Endodermal cell (in vitro differentiated cells): ENCODE results near the gene DCAF11. TPM values are rescaled to one million over a fixed set of nuclear protein-coding genes. Genes with fewer than 3 reads are reported as not detected.

Experiments
- DNase-seq: peaks from one replicate; pipeline ENCODE4 v3.0.0-alpha.2; 2017
- H3K27ac ChIP-seq: 2 replicates; pipeline ENCODE4 v1.5.1; 2013; ENCODE audit warnings: mild to moderate bottlenecking, low read depth, low read length, moderate library complexity
- H3K27me3 ChIP-seq: 2 replicates; pipeline ENCODE4 v1.6.1; 2013; ENCODE audit warnings: mild to moderate bottlenecking, low read length, moderate library complexity; ENCODE audit not compliant: insufficient read depth, control insufficient read depth, poor library complexity, severe bottlenecking
- H3K36me3 ChIP-seq: 2 replicates; pipeline ENCODE4 v1.7.0; 2013; ENCODE audit warnings: mild to moderate bottlenecking, low read length, moderate library complexity; ENCODE audit not compliant: control insufficient read depth, insufficient read depth
- H3K4me1 ChIP-seq: one replicate; pipeline ENCODE4 v1.7.0; 2013; ENCODE audit warnings: low read length; ENCODE audit not compliant: control insufficient read depth, insufficient read depth
- H3K4me3 ChIP-seq: 2 replicates; pipeline ENCODE4 v1.5.1; 2013; ENCODE audit warnings: mild to moderate bottlenecking, low read length, moderate library complexity
- H3K9ac ChIP-seq: 2 replicates; pipeline ENCODE4 v1.6.1; 2013; ENCODE audit warnings: mild to moderate bottlenecking, low read length, moderate library complexity; ENCODE audit not compliant: poor library complexity, severe bottlenecking; ENCODE audit errors: extremely low read depth
- H3K9me3 ChIP-seq: 2 replicates; pipeline ENCODE4 v1.6.1; 2013; ENCODE audit warnings: mild to moderate bottlenecking, low read length, moderate library complexity; ENCODE audit not compliant: control insufficient read depth
- H3K27ac Mint-ChIP-seq: 2 replicates; pipeline ENCODE4 v1.8.0; 2020; ENCODE audit warnings: mixed read lengths
- H3K27me3 Mint-ChIP-seq: 2 replicates; pipeline ENCODE4 v1.8.0; 2021; ENCODE audit warnings: mild to moderate bottlenecking, mixed read lengths; ENCODE audit not compliant: insufficient read depth
- H3K36me3 Mint-ChIP-seq: 2 replicates; pipeline ENCODE4 v1.8.0; 2020; ENCODE audit warnings: low read depth, mixed read lengths
- H3K4me1 Mint-ChIP-seq: 2 replicates; pipeline ENCODE4 v1.8.0; 2020; ENCODE audit warnings: mixed read lengths
- H3K4me3 Mint-ChIP-seq: 2 replicates; pipeline ENCODE4 v1.8.0; 2020; ENCODE audit warnings: mild to moderate bottlenecking, moderate library complexity, mixed read lengths
- H3K9me3 Mint-ChIP-seq: 2 replicates; pipeline ENCODE4 v1.8.0; 2020; ENCODE audit warnings: mild to moderate bottlenecking, mixed read lengths
- WGBS, 2 experiments: methylation state at CpG; one replicate each; pipeline versions ENCODE4 v1.1.5 to v1.1.7; 2013; ENCODE audit warnings: missing lambda C conversion rate in 2 of 2, mixed read lengths in 1 of 2; ENCODE audit not compliant: insufficient coverage in 1 of 2, insufficient read length in 1 of 2; 5-methylcytosine and 5-hydroxymethylcytosine counted together
- total RNA-seq, 2 donors: library from RNA; stranded (reverse); fragmentation: NEBNext Ultra II Directional in 1 of 2; extraction: Animal tissue kit (Norgen Biotek cat#: 25700) in 1 of 2; gene quantifications; 2 replicates in 1 of 2; 3 replicates in 1 of 2; pipeline ENCODE4 v1.2.1, GENCODE V29; 2021
- TF ChIP-seq, protein P1 (sequence below): fragments of 200-600 bp; sonication (generic); conservative IDR thresholded peaks from 2 replicates; pipeline ENCODE4 v1.5.0; 2021; ENCODE audit warnings: antibody characterized with exemption, mild to moderate bottlenecking

The DCAF11 gene
- total RNA-seq, 2 donors from 2014 or later = 71.1 to 72.2 TPM

DNA sequence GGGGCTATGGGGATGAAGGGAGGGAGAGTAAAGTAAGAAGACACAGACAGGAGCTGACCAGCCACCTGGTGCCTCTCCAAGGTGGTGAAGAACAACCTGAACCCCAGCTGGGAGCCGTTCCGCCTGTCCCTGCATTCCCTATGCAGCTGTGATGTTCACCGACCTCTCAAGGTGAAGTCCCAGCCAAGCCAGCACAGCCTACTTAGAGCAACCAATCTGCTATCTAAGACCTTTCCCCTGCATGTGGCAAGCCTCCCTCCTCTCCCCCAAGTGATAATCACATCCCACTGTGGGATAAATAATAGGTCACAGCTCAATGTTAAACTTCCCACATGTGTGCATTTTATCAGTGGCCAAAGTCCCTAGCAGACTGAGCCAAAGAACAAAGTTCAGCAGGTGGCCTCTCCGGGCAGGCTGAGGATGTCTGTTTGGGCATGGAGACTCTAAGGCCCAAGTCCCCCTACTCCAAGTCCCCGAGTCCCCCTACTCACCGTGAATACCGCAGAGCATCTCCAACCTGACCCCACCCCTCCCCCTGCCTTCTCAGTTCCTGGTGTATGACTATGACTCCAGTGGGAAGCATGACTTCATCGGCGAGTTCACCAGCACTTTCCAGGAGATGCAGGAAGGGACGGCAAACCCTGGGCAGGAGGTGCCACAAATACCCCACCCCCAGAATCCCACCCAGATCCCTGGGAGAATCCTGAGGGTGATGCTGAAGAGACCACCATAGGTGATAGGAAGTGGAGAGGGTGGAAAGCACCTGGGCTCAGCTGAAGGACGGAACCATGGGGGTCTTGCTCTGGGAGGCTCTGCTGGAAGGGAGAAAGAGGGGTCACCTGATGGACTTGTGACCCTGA, 39.7 kb upstream of the DCAF11 start:
- Histone ChIP-seq H3K4me3 (no peak overlapping the region), H3K9ac (no peak overlapping the region), H3K36me3 (no peaks in the 10 kb centered on the region), H3K9me3 (no peaks in the 10 kb centered on the region), H3K27me3 (peaks cover 13% of the 10 kb centered on the region), H3K27ac (no peak overlapping the region), H3K4me1 (peaks cover 12% of the 10 kb centered on the region)
- Mint-ChIP-seq H3K4me1 (peaks cover 24% of the 10 kb centered on the region), H3K27ac (no peak overlapping the region), H3K4me3 (no peak overlapping the region), H3K9me3 (no peaks in the 10 kb centered on the region), H3K36me3 (no peaks in the 10 kb centered on the region), H3K27me3 (peaks cover 12% of the 10 kb centered on the region)
- TF ChIP-seq, protein P1, sequence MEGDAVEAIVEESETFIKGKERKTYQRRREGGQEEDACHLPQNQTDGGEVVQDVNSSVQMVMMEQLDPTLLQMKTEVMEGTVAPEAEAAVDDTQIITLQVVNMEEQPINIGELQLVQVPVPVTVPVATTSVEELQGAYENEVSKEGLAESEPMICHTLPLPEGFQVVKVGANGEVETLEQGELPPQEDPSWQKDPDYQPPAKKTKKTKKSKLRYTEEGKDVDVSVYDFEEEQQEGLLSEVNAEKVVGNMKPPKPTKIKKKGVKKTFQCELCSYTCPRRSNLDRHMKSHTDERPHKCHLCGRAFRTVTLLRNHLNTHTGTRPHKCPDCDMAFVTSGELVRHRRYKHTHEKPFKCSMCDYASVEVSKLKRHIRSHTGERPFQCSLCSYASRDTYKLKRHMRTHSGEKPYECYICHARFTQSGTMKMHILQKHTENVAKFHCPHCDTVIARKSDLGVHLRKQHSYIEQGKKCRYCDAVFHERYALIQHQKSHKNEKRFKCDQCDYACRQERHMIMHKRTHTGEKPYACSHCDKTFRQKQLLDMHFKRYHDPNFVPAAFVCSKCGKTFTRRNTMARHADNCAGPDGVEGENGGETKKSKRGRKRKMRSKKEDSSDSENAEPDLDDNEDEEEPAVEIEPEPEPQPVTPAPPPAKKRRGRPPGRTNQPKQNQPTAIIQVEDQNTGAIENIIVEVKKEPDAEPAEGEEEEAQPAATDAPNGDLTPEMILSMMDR = no peak
- no peak for DNase-seq
- 92 to 100% methylated on average over 4 to 11 of the region's 11 CpGs for WGBS, 2 experiments

DNA sequence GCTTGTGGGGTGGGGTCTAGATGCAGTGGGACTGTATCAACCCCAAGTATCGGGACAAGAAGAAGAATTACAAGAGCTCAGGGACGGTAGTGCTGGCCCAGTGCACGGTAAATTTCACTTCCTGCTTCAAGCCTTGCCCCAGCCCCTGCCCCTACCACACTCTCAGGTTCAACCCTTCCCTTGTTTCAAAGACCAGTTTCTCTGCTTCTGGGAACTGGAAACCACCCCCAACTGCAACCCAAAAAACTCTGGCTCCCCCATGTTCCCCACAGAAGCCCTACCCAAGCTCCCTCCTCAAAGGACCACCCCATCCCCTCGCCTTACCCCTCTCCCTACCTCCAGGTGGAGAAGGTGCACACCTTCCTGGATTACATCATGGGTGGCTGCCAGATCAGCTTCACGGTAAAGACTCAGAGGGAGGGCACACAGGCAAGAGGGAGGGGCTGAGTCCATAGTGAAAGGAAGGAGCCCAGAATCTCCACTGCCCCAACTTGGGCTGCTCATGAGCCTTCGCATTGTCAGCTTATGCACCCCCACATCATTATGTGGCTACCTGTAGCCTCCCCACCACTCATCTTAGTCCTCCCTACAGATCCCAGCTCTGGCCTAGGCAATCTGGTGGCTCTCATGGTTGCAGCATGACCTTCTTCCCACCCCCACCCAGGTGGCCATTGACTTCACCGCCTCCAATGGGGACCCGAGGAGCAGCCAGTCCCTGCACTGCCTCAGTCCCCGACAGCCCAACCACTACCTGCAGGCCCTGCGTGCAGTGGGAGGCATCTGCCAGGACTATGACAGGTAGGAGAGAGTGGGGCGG, 38.9 kb upstream of the DCAF11 start:
- H3K9me3 ChIP-seq = no peaks in the 10 kb centered on the region
- H3K4me1 Mint-ChIP-seq = peaks cover 27% of the 10 kb centered on the region
- H3K36me3 Mint-ChIP-seq = no peaks in the 10 kb centered on the region
- WGBS, 2 experiments = 85 to 94% methylated on average over 3 to 11 of the region's 11 CpGs
- H3K9me3 Mint-ChIP-seq = no peaks in the 10 kb centered on the region
- peaks cover 15% of the 10 kb centered on the region for H3K4me1 ChIP-seq
- no peaks in the 10 kb centered on the region for H3K36me3 ChIP-seq
- no peak overlapping the region for H3K4me3 ChIP-seq
- H3K27me3 ChIP-seq = peaks cover 21% of the 10 kb centered on the region
- peaks cover 20% of the 10 kb centered on the region for H3K27me3 Mint-ChIP-seq
- no peak overlapping the region for H3K9ac ChIP-seq
- no peak overlapping the region for H3K27ac ChIP-seq
- no peak for DNase-seq
- TF ChIP-seq, protein P1 = no peak
- no peak overlapping the region for H3K27ac Mint-ChIP-seq
- no peak overlapping the region for H3K4me3 Mint-ChIP-seq

DNA sequence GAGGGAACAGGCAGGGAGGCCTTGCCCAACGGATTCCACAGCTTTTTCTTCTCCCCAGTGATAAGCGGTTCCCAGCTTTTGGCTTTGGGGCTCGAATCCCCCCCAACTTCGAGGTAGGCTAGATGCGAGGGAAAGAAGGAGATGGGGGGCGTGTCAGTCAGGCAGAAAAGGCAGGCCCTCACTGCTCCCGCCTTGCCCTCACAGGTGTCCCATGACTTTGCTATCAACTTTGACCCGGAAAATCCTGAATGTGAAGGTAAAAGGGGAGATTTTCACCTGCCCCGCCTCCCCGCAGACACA, 38.3 kb upstream of the DCAF11 start:
- no peak overlapping the region for H3K27ac ChIP-seq
- H3K9ac ChIP-seq = no peak overlapping the region
- Mint-ChIP-seq H3K27ac (no peak overlapping the region), H3K27me3 (peaks cover 22% of the 10 kb centered on the region), H3K4me1 (peaks cover 27% of the 10 kb centered on the region), H3K4me3 (no peak overlapping the region), H3K9me3 (no peaks in the 10 kb centered on the region), H3K36me3 (no peaks in the 10 kb centered on the region)
- H3K4me1 ChIP-seq = peaks cover 16% of the 10 kb centered on the region
- peaks cover 24% of the 10 kb centered on the region for H3K27me3 ChIP-seq
- H3K4me3 ChIP-seq = no peak overlapping the region
- no peak for DNase-seq
- no peaks in the 10 kb centered on the region for H3K36me3 ChIP-seq
- 93 to 95% methylated on average over 4 to 10 of the region's 10 CpGs for WGBS, 2 experiments
- no peaks in the 10 kb centered on the region for H3K9me3 ChIP-seq
- TF ChIP-seq, protein P1 = no peak
